HG03139 (cell line): Measurements from ENCODE around the gene PPP1R14B.
A peak's percentile ranks its signal among the peaks of the same experiment; 100 is the strongest.

ENCODE experiments used
- ATAC-seq: cut with Tn5 transposase; IDR thresholded peaks from one replicate; pipeline ENCODE4 v1.9.1; 2021; ENCODE audit not compliant: unreplicated experiment

PPP1R14B gene

GRCh38 chr11:64261556-64262080, 14.9 kb upstream of the PPP1R14B start:
- ATAC-seq: no peak

GRCh38 chr11:64260147-64260708, 13.5 kb upstream of the PPP1R14B start:
- ATAC-seq: no peak

GRCh38 chr11:64259533-64260067, 12.9 kb upstream of the PPP1R14B start:
- no peak for ATAC-seq

DNA sequence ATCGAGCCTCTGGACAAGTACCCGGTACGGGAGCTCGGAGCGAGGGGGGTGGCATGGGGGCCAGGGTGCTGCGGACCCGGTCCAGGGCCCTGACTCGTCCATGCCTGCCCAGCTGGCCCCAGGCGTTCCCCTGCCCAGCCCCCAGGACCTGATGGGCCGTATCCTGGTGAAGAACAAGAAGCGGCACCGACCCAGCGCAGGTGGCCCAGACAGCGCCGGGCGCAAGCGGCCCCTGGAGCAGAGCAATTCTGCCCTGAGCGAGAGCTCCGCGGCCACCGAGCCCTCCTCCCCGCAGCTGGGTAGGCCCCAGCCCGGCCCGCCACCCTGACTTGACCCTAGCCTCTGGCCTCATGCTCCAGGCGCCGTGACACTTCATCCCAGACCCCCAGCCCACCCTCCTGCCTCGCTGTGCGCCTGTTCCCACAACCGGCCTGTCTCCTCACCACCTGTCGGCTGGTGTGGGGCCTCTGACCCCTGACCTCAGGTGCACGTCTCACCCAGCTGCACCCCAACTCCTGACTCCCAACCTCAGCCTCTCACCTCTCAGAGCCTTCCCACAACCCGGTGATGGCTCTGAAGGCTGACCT, 12.3 kb upstream of the PPP1R14B start:
- no peak for ATAC-seq

DNA sequence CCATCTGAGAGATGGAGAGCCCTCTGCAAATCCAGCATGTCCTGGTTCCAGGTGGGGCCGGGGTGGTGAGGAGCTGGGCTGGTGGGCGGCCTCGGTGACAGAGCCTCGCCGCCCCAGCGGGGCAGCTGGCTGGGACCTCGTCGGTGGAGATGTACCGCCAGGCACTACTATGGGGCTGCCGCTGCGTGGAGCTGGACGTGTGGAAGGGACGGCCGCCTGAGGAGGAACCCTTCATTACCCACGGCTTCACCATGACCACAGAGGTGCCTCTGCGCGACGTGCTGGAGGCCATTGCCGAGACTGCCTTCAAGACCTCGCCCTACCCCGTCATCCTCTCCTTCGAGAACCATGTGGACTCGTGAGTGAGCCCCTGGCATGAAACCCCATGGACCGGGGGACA, 11.6 kb upstream of the PPP1R14B start:
- ATAC-seq: no peak

- no peak for ATAC-seq
These were observed 9.6 kb upstream of the PPP1R14B start for GRCh38 chr11:64256300-64256699.

- no peak for ATAC-seq
These were observed 8.7 kb upstream of the PPP1R14B start for GRCh38 chr11:64255135-64256128.

- ATAC-seq: no peak
These were observed 7.6 kb upstream of the PPP1R14B start for GRCh38 chr11:64254326-64254725.

DNA sequence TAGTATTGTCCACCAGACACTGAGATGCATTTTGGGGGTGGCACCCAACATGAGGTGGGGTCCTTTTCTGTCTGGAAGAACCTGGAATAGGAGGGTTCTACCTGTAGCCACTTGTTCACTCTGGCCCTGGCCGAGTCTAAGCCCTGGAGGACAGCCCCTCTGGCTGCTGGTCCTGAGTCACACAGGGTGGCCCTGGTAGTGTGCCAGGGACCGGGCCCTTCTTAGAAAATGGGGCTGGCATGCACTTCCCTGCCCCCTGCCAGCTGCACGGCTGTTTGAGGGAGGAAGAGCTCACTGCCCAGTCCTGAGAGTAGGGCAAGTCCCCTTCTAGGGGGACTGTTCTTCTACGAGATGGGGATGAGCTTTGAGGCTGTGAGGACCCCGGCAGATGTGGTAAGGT, 6.7 kb upstream of the PPP1R14B start:
- ATAC-seq: no peak

DNA sequence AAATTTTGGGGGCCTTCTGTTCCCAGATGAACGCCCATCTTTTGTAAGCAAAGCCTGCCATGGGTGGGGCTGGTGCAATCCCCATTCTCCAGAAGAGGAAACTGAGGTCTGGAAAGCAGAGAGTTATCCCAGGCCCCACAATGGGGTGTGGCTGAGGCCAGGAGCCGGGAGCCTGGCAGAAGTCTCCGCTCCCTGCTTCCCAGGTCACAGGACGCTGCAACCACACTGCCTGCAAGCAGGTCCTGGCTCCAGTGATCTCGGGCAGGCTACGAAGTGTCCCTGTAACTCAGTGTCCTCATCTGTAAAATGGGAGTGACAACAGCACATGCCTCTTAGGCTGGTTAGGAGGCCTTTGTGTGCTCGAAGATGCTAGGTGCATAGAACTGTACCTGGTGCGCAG, 6.3 kb upstream of the PPP1R14B start:
- no peak for ATAC-seq

GRCh38 chr11:64252003-64252872, 5.5 kb upstream of the PPP1R14B start:
- no peak for ATAC-seq

- peak; percentile 13 for ATAC-seq
These were observed 4.9 kb upstream of the PPP1R14B start for GRCh38 chr11:64251753-64252002.

DNA sequence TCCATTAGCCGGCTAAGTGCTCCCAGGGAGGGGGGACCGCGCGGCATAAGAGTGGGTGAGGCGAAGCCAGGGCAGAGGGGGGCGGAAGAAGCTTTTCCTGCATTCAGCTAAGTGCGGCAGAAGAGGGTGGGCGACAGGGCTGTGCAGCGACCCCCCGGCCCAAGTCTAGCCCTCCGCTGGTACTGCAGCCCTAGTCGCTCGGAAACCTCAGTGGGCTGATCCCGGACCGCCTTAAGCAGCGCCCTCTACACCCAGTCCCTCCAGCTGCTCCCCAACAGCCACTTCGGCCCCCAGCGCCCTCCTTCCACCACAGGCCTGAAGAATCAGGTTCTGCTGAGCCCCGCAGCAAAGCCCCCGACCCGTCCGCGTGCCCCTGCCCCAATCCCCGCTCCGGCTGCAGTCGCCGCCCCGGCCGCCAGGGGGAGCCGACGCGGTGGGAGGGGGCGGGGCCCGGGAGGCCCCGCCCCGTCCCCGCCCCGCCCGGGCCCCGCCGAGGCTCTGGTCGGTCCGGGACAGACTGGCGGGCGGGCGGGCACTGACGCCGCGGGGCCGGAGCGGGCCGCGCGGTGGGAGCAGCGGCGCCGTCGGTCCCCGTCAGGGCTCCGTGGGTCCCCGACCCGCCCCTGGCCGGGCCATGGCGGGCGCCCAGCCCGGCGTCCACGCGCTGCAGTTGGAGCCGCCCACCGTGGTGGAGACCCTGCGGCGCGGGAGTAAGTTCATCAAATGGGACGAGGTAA, 4.4 kb upstream of the PPP1R14B start, which contains the start of gene PLCB3:
TSS of gene PLCB3 (plus strand) at position 515 of the 737 bp plus-strand sequence. CDS start at position 635, 120 bp downstream.
- ATAC-seq: peak; percentile 39

GRCh38 chr11:64250415-64251015, 3.8 kb upstream of the PPP1R14B start:
- no peak for ATAC-seq

DNA sequence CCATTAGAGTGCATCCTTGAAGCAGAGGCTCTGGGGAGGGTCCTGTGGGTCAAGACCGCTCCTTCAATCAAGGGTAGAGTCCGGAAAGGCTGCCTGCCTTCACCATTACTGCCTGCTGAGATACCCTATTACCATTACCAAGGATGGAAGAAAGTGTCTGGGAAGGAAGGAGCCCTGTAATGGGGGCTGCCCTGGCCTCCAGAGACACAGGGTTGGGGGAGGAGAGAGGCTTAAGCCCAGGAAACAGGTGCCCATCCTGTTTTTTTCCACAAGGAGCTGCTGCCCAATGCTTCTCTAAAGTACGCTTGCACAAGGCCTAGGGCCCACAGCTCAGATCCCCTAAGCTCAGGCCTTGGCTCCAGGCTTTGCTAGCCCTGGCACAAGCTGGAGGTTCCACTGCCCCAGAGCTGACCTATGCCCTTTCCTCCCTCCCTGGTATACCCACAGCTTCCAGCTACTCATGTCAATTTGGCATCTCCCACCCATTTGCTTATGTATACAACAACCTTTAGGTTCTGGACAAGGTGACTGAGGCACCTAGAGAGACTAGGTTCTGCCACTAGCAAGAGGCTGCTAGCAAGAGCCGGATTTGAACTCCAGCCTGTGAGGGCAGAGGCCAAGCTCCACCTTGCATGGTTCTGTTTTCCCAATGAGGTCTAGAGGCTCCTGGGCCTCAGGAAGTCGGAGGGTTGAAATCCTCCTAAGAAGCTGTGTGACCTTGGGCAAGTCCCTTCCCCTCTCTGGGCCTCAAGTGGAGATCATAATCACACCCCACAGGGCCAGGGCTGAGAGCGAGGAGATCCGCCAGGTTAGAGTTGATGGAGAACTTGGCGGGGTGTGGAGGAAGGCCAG, 3.0 kb upstream of the PPP1R14B start:
- ATAC-seq: no peak

- no peak for ATAC-seq
These were observed 2.3 kb upstream of the PPP1R14B start for GRCh38 chr11:64249038-64249437.

DNA sequence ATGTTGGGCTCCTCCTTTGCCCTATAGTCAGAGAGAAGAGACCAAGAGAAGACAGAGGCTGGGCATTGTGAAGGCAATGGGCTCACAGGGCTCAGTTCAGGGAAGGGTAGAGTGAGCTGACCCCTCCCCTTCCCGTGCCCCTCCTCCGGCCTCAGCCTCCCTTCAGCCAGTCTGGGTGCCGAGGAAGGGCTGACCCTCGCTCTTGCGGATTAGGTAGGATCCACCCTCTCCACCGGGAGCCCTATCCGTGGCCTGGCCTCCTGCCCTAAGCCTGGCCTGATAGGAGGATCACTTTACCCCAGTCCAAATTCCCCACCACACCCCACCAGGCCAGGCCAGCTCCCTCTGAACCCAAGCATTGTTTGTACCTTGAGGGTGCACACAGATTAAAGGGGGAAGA, 1.8 kb upstream of the PPP1R14B start:
- no peak for ATAC-seq

- no peak for ATAC-seq
These were observed 1.2 kb upstream of the PPP1R14B start for GRCh38 chr11:64247729-64248531.
